Dedifferentiated amniotic fluid mesenchymal stem cell (primary cell): Measurements from ENCODE around the gene NMRK2.
"Not testable (repeated sequence)": the region's sequence is repeated elsewhere in the genome, so short reads cannot be mapped to it uniquely, and the experiment has no call there.

Source experiments
- DNase-seq: peaks from one replicate; pipeline ENCODE4 v3.0.0-alpha.2; 2016; ENCODE audit errors: extremely low spot score

Gene NMRK2

GRCh38 chr19:3936506-3937442, 3.9 kb downstream of the NMRK2 start:
- DNase-seq, result no peak

- DNase-seq, result not testable (repeated sequence)
Measured at GRCh38 chr19:3938300-3938950, 5.6 kb downstream of the NMRK2 start.

DNA sequence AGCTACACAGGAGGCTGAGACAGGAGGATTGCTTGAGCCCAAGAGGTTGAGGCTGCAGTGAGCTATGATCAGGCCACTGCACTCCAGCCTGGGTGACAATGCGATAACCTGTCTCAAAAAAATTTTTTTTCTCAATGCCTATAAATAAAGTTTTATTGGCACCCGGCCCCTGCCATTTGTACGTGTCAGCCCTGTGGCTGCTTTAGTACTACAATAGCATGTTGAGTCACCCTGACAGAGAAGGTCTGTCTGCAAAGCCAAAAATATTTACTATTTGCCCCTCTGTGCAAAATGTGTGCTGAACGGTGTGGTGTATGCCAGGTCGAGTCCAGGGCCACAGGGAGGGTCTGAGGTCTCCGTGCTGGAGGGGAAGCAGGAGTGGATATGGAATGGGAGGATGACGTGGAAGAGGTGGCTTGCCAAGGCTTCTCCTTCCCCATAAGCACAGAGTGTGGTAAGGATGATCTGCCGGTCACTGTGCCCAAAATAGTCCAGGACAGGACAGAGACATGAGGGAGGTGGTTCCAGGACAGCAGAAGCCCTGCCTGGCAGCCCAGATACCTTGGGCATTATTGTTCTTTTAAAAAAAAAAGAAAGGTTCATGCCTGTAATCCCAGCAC, 10.0 kb downstream of the NMRK2 start:
- DNase-seq, result no peak

- no peak for DNase-seq
Measured at GRCh38 chr19:3944018-3944721, 11.3 kb downstream of the NMRK2 start.

- no peak for DNase-seq
Measured at GRCh38 chr19:3945838-3946237, 13.0 kb downstream of the NMRK2 start.

GRCh38 chr19:3947316-3947933, 14.6 kb downstream of the NMRK2 start:
- not testable (repeated sequence) for DNase-seq

GRCh38 chr19:3949294-3949693, 16.4 kb downstream of the NMRK2 start:
- DNase-seq, result no peak

DNA sequence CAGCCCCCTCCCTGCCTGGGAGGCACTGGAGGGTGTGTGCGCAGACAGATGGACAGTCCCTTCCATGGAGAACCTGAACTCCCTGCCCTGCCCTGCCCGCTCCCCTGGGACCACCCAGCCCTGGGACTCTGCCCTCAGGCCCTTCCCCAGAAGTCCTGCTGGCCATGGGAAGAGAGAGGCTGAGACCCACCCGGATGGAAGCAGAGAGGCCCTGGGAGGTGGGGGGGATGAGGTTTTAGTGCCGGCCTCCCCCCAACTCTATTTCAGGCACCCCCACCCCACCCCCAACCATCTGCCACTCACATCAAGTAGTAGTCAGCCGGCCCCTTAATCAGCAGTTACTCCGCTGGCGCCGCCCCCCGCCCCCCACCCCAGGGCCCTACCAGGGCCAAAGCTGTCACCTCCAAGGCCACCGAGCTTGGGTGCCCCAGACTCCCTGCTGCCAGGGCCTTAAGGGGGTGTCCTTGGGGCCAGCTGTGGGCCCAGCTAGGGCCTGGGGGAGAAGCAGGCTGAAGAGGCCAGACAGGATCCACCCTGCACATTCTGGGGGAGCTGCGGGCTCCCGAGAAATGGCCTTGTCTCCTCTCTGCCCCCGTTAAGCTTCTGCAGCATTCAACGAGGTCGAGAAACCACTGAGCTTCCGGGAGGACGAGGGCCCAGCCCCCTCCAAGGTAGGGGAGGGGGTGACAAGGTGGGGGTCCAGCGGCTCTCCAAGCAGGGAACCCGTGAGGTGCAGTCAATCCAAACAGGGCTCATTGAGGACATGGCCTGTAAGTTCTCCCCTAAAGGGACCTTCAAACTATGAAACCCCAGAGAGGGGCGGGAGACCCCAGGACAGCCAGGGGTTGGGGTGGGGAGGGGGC, 17.4 kb downstream of the NMRK2 start:
- no peak for DNase-seq

DNA sequence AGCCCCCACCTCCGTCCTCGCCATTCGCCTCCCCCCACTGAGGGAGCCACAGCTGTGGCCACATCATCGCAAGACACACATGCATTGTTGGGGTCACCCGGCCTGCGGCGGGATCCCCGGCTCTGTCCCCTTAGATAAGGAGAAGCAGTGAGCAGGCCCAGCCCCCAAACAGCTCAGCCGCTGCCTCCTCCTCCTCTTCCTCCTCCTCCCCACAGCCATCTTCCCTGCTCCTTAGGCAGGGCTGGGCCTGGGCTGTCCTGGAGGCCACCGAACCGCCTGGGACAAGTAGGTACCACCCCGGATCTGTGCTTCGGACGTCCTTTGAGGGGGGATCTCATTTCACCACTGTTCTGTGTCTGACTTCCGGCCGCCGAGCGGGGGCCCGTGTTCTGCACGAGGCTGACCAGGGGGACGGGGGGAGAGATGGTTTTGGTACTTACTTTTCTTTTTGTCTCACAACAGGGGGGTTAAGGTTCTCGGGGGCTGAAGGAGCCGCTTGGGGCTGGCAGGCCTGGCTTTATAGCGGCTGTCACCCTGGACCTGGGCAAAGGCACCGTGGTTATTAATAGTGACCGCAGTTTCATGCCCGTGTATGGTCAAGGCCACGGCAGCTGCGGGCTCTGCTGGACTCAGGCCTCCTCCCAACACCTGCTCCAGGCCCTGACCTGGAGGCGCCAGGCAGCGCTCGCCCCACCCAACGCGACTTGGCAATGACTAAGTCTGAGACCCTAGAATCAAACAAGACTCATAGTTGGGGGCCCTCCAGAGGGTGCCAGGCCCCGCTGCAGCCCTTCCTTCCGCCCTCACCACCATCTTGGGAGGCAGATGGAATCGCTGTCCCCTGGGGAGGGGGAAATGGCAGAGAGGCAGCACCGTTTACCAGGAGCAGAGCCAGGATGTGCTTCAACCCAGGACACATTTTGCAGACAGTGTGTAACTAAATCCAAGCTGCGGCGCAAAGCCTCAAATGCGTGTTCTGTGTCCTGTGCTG, 18.3 kb downstream of the NMRK2 start:
- DNase-seq, result no peak

DNA sequence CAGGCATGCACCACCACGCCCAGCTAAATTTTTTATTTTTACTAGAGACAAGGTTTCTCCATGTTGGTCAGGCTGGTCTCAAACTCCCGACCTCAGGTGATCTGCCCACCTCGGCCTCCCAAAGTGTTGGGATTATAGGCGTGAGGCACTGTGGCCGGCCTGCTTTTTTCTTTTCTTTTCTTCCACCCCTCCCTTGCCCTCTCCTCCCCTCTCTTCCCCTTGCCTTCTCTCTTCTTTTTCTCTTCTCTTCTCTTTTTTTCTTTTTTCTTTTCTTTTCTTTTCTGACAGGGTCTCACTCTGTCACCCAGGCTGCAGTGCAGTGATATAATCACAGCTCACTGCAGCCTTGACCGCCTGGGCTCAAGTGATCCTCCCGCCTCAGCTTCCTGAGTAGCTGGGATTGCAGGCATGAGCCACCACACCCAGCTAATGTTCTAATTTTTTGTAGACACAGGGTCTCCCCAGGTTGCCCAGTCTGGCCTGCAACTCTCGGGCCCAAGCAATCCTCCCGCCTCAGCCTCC, 19.9 kb downstream of the NMRK2 start:
- DNase-seq, result not testable (repeated sequence)

GRCh38 chr19:3954107-3954506, 21.2 kb downstream of the NMRK2 start:
- DNase-seq, result no peak

GRCh38 chr19:3955276-3955675, 22.4 kb downstream of the NMRK2 start:
- DNase-seq, result not testable (repeated sequence)

DNA sequence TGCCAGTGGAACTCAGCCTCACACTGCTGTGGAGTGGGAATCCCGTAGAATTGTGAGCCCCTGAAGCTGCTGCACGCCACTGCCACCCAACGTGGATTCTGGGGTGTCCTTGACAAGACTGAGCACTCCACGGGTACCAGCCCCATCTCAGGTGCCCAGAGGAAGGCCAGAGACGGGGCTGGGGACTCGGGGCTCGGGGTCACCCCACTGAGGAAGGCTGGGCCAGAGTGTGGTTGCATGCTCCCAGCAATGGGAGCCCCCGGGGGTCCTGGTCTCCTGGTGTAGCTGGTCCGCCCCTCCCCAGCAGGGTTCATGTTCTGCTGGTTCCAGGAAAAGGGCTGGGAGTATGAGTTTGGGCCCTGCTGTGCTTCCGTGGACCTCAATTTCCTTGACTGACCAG, 22.8 kb downstream of the NMRK2 start:
- no peak for DNase-seq

DNA sequence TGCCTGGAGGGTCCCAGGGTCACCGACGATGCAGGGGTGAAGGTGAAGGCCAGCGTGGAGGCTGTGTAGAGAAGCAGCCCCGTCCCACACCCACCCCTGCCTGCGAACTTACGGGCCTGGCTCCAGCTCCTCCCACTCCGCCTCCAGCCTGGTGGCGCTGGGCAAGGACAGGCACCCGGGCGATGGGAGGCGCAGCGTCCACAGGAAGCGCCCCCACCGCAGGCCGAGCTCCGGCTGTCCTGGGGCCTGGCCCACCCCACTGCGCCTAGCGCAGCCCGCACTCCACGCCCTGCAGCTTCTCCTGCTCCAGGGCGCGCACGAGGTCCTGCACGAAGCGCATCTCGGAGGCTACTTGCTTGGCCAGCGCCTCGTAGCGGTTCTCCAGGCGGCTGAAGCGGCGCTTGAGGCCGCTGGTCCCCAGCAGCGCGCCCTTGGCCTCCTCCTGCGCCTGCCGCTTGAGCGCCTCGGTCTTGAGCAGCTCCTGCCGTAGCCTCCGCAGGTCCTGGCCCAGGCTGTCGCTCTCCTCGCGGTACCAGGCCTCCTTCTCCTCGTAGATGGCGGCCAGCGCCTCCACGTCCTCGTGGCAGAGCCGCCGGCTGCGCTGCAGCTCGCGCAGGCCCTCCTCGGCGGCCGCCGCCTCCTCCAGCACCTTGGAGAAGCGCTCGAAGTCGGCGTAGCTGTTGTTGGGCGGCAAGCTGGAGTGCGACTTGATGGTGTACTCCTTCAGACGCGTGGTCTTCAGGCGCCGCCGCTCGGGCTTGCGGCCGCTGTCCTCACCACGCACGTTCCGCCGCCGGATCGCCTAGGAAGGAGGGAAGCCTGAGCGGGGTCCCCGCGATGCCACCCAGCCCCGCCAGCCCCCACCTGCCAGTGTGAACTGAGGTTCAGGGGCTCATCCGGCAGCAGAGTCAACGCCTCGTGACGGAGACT, 26.2 kb downstream of the NMRK2 start:
- DNase-seq, result no peak

GRCh38 chr19:3959766-3960131, 26.9 kb downstream of the NMRK2 start:
- no peak for DNase-seq

DNA sequence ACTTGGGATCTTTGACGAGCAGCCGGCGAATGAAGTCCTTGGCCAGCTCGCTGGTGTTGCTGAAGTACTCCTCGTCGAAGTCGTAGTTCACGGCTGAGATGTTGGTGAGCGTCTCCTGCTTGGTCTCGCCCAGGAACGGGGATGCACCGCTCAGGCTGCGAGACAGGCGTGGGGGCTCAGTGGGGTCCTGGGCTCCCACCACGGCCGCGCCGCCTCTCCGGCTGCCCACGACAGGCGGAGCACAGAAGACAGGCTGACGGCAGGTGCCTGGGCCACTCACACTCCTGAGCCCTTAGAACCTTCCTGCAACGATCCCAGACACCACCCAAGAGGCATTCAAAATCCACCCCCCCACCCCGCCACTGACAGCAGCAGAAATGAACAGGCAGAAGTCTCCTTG, 28.1 kb downstream of the NMRK2 start:
- no peak for DNase-seq

DNA sequence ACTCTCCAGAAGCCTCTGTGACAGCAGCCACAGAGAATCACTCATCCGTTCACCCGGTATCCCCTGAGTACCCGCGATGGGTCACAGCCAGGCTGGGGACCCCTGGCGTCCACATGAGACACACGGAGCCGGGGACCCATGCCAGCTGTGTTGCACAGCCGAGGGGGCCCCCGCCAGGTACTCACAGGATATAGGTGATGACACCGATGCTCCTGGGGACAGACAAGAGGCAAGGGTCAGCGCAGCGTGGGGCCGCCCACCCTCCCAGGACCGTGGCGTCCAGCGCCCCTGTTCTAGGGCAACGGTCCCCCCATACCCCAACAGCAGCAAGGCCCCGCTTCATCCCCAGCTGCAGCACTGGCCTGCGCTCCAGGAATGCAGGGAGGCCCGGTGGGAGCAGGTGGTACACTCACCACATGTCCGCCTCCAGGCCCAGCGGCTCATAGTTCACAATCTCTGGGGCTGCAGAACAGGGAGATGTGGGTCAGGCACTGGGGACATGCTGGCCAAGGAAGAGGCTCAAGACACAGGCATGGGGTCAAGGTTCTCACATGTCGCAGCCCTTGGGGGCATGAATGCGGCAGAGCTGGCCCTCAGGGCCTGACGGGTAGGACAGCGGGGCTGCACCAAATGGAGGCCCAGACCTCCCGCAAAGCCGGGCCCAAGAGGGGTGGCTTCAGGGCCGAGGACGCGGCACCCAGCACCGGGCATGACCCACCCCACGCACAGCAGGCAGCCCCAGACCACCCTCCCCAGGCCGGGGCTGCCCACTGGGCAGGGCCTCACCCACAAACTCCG, 30.8 kb downstream of the NMRK2 start:
- no peak for DNase-seq
